ENCODE results near the gene PLA2G2F. TPM values are rescaled to one million over a fixed set of nuclear protein-coding genes. Genes with fewer than 3 reads are reported as not detected.

PLA2G2F gene
- total and polyA plus RNA-seq, 2 experiments from 2014 or later = not detected

- Mint-ChIP-seq H3K4me3 (no peak overlapping the region; the same call in 2 of the 3 replicates), H3K9me3 (peaks cover 2% of the 10 kb centered on the region; the same call in 1 of the 3 replicates), H3K4me1 (peaks cover 11% of the 10 kb centered on the region), H3K27ac (no peak overlapping the region), H3K36me3 (ENCODE audit: low read depth) (no peaks in the 10 kb centered on the region; the same call in 2 of the 3 replicates), H3K27me3 (ENCODE audit: insufficient read depth, low read depth, poor library complexity) (peaks cover 7% of the 10 kb centered on the region)
- Histone ChIP-seq H3K4me3 (no peak overlapping the region), H2AFZ (no peak overlapping the region), H3K27ac (ENCODE audit: low read depth) (no peak overlapping the region), H4K20me1 (replicated peaks; ENCODE audit: insufficient read depth) (no peaks in the 10 kb centered on the region), H3K36me3 (ENCODE audit: insufficient read depth) (no peaks in the 10 kb centered on the region), H3K79me2 (replicated peaks; ENCODE audit: insufficient read depth) (no peaks in the 10 kb centered on the region), H3K27me3 (ENCODE audit: insufficient read depth) (0 out of 2 replicates have a peak, but pooled peaks cover 4% of the 10 kb centered on the region), H3K4me1 (ENCODE audit: insufficient read depth) (no peaks in the 10 kb centered on the region), H3K4me2 (no peak overlapping the region), H3K9me2 (ENCODE audit: insufficient read depth) (no peaks in the 10 kb centered on the region), H3F3A (replicated peaks; ENCODE audit: low read depth) (no peaks in the 10 kb centered on the region)
- TF ChIP-seq NANOG (IDR thresholded peaks at IDR 0.05; ENCODE audit: borderline replicate concordance) (no peak), JUNB (IDR thresholded peaks at IDR 0.05; ENCODE audit: unreplicated experiment) (no peak), ETS1 (IDR thresholded peaks at IDR 0.05) (no peak), CTCF (conservative IDR thresholded peaks at IDR 0.05; ENCODE audit: low read depth in 2 of 2) (no peak), EZH2 (IDR thresholded peaks at IDR 0.05; ENCODE audit: low read depth, unreplicated experiment) (no peak), CREB1 (CRISPR knock-in tag; IDR thresholded peaks at IDR 0.05; ENCODE audit: low read depth) (no peak), POLR2AphosphoS5 (IDR thresholded peaks at IDR 0.05; ENCODE audit: low read depth) (no peak), EZH2phosphoT487 (IDR thresholded peaks at IDR 0.05; ENCODE audit: unreplicated experiment) (no peak), ZNF331 (CRISPR knock-in tag; IDR thresholded peaks at IDR 0.05; ENCODE audit: low read depth) (no peak), ZNF114 (CRISPR knock-in tag; IDR thresholded peaks at IDR 0.05) (no peak), ZNF462 (CRISPR knock-in tag; IDR thresholded peaks at IDR 0.05) (no peak), STAT1 (IDR thresholded peaks at IDR 0.05; ENCODE audit: unreplicated experiment) (no peak)
- TF ChIP-seq, protein P1, sequence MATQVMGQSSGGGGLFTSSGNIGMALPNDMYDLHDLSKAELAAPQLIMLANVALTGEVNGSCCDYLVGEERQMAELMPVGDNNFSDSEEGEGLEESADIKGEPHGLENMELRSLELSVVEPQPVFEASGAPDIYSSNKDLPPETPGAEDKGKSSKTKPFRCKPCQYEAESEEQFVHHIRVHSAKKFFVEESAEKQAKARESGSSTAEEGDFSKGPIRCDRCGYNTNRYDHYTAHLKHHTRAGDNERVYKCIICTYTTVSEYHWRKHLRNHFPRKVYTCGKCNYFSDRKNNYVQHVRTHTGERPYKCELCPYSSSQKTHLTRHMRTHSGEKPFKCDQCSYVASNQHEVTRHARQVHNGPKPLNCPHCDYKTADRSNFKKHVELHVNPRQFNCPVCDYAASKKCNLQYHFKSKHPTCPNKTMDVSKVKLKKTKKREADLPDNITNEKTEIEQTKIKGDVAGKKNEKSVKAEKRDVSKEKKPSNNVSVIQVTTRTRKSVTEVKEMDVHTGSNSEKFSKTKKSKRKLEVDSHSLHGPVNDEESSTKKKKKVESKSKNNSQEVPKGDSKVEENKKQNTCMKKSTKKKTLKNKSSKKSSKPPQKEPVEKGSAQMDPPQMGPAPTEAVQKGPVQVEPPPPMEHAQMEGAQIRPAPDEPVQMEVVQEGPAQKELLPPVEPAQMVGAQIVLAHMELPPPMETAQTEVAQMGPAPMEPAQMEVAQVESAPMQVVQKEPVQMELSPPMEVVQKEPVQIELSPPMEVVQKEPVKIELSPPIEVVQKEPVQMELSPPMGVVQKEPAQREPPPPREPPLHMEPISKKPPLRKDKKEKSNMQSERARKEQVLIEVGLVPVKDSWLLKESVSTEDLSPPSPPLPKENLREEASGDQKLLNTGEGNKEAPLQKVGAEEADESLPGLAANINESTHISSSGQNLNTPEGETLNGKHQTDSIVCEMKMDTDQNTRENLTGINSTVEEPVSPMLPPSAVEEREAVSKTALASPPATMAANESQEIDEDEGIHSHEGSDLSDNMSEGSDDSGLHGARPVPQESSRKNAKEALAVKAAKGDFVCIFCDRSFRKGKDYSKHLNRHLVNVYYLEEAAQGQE (IDR thresholded peaks at IDR 0.05; ENCODE audit: unreplicated experiment) = no peak
- DNase-seq (ENCODE audit: low spot score) = no peak
- no peak for ATAC-seq
Observed at GRCh38 chr1:20179371-20180128, 40.4 kb downstream of the PLA2G2F start.
